Neutrophil (primary cell): ENCODE measurements around the gene TERT.

Experiments
- H3K27ac ChIP-seq: fragments of 200-600 bp; sonication (generic); 2 replicates; pipeline ENCODE4 v1.5.1; 2016; ENCODE audit warnings: mild to moderate bottlenecking, moderate library complexity
- H3K27me3 ChIP-seq: fragments of 200-600 bp; sonication (generic); 2 replicates; pipeline ENCODE4 v1.6.0; 2016; ENCODE audit warnings: mild to moderate bottlenecking
- H3K36me3 ChIP-seq: fragments of 200-600 bp; sonication (generic); 2 replicates; pipeline ENCODE4 v1.5.1; 2017
- H3K4me1 ChIP-seq, 2 experiments: fragments of 200-600 bp in 1 of 2; sonication (generic) in 1 of 2; 1 replicate in 1 of 2; 2 replicates in 1 of 2; pipeline versions ENCODE4 v1.5.1 to v1.6.1; 2013 to 2016; ENCODE audit warnings: low read depth in 1 of 2, low read length in 1 of 2, mild to moderate bottlenecking in 1 of 2, moderate library complexity in 1 of 2; ENCODE audit not compliant: control insufficient read depth in 1 of 2, insufficient read depth in 1 of 2
- H3K4me3 ChIP-seq, 2 experiments: fragments of 200-600 bp in 1 of 2; sonication (generic) in 1 of 2; 1 replicate in 1 of 2; 2 replicates in 1 of 2; pipeline ENCODE4 v1.5.1; 2013 to 2016; ENCODE audit warnings: low read depth in 1 of 2, low read length in 1 of 2, mild to moderate bottlenecking in 1 of 2, moderate library complexity in 1 of 2
- H3K9me3 ChIP-seq: fragments of 200-600 bp; sonication (generic); 2 replicates; pipeline ENCODE4 v1.5.1; 2016
- CTCF ChIP-seq: fragments of 200-600 bp; sonication (generic); IDR thresholded peaks from 2 replicates; pipeline ENCODE4 v1.5.1; 2016; ENCODE audit warnings: antibody characterized with exemption

TERT gene

GRCh38 chr5:1282131-1282992, 12.5 kb downstream of the TERT start:
- Histone ChIP-seq H3K4me3 (no peak overlapping the region), H3K36me3 (no peaks in the 10 kb centered on the region), H3K4me1 (no peaks in the 10 kb centered on the region), H3K9me3 (no peaks in the 10 kb centered on the region), H3K27ac (no peak overlapping the region), H3K27me3 (no peaks in the 10 kb centered on the region)
- TF ChIP-seq CTCF: no peak

- no peak for TF ChIP-seq CTCF
- H3K4me1 ChIP-seq: no peaks in the 10 kb centered on the region
Measured at GRCh38 chr5:1281038-1281882, 13.6 kb downstream of the TERT start.

GRCh38 chr5:1280177-1281037, 14.5 kb downstream of the TERT start:
- no peak overlapping the region for H3K27ac ChIP-seq
- H3K9me3 ChIP-seq: no peaks in the 10 kb centered on the region

More at GRCh38 chr5:1281038-1281882, 13.6 kb downstream of the TERT start:
- H3K27ac ChIP-seq: no peak overlapping the region
- H3K27me3 ChIP-seq: no peaks in the 10 kb centered on the region
- H3K9me3 ChIP-seq: no peaks in the 10 kb centered on the region
- no peak overlapping the region for H3K4me3 ChIP-seq
- H3K36me3 ChIP-seq: no peaks in the 10 kb centered on the region

GRCh38 chr5:1279443-1280151, 15.3 kb downstream of the TERT start:
- TF ChIP-seq CTCF: no peak
- Histone ChIP-seq H3K4me3 (no peak overlapping the region), H3K27ac (no peak overlapping the region), H3K27me3 (no peaks in the 10 kb centered on the region), H3K9me3 (no peaks in the 10 kb centered on the region), H3K36me3 (no peaks in the 10 kb centered on the region), H3K4me1 (no peaks in the 10 kb centered on the region)

More at GRCh38 chr5:1280177-1281037, 14.5 kb downstream of the TERT start:
- Histone ChIP-seq H3K4me1 (no peaks in the 10 kb centered on the region), H3K27me3 (no peaks in the 10 kb centered on the region), H3K36me3 (no peaks in the 10 kb centered on the region), H3K4me3 (no peak overlapping the region)
- no peak for TF ChIP-seq CTCF
